Neural cell (in vitro differentiated cells): ENCODE results near the gene HSF5. TPM values are rescaled to one million over a fixed set of nuclear protein-coding genes. Genes with fewer than 3 reads are reported as not detected.

Experiments used
- H2AFZ ChIP-seq: fragments of 200-600, 300-800 bp; sonication (generic), shearing (Covaris generic); 2 replicates; pipeline ENCODE4 v1.6.0; 2014; ENCODE audit warnings: low read depth, mild to moderate bottlenecking, antibody characterized with exemption, low read length, moderate library complexity
- H3F3A ChIP-seq: fragments of 200-600 bp; shearing (Covaris generic); 2 replicates; pipeline ENCODE4 v1.6.1; 2016; ENCODE audit warnings: mild to moderate bottlenecking, moderate library complexity, mixed read lengths, antibody characterized with exemption, low read length; ENCODE audit not compliant: insufficient read depth, poor library complexity, severe bottlenecking
- H3K27ac ChIP-seq: fragments of 200-600, 300-800 bp; sonication (generic), shearing (Covaris generic); 2 replicates; pipeline ENCODE4 v1.5.1; 2014; ENCODE audit warnings: mild to moderate bottlenecking, low read length, moderate library complexity
- H3K27me3 ChIP-seq: fragments of 300-800, 200-600 bp; sonication (generic), shearing (Covaris generic); 2 replicates; pipeline ENCODE4 v1.6.0; 2014; ENCODE audit warnings: mild to moderate bottlenecking, low read depth, low read length, moderate library complexity; ENCODE audit not compliant: insufficient read depth
- H3K36me3 ChIP-seq: fragments of 300-800, 200-600 bp; sonication (generic), shearing (Covaris generic); 2 replicates; pipeline ENCODE4 v1.5.1; 2014; ENCODE audit warnings: mild to moderate bottlenecking, antibody characterized with exemption, low read length, moderate library complexity; ENCODE audit not compliant: insufficient read depth
- H3K4me2 ChIP-seq: fragments of 300-800, 200-600 bp; sonication (generic), shearing (Covaris generic); 2 replicates; pipeline ENCODE4 v1.6.0; 2014; ENCODE audit warnings: mild to moderate bottlenecking, low read length
- H3K4me3 ChIP-seq: fragments of 300-800, 200-600 bp; sonication (generic), shearing (Covaris generic); 2 replicates; pipeline ENCODE4 v1.5.1; 2014; ENCODE audit warnings: mild to moderate bottlenecking, low read length, moderate library complexity
- H3K79me2 ChIP-seq: fragments of 200-600 bp; shearing (Covaris generic); replicated peaks from 2 replicates; pipeline ENCODE4 v1.6.0; 2014; ENCODE audit warnings: mild to moderate bottlenecking, low read length, moderate library complexity; ENCODE audit not compliant: insufficient read depth
- H3K9ac ChIP-seq: fragments of 300-800, 200-600 bp; sonication (generic), shearing (Covaris generic); 2 replicates; pipeline ENCODE4 v1.6.1; 2016; ENCODE audit warnings: mild to moderate bottlenecking, low read length, mixed read lengths
- H3K9me2 ChIP-seq: fragments of 200-600 bp; shearing (Covaris generic); 2 replicates; pipeline ENCODE4 v1.6.1; 2016; ENCODE audit warnings: mild to moderate bottlenecking, low read length, mixed read lengths; ENCODE audit not compliant: insufficient read depth
- H3K9me3 ChIP-seq: fragments of 200-600, 300-800 bp; sonication (generic), shearing (Covaris generic); 2 replicates; pipeline ENCODE4 v1.6.1; 2016; ENCODE audit warnings: mild to moderate bottlenecking, mixed run types, low read length, moderate library complexity, mixed read lengths
- H4K20me1 ChIP-seq: fragments of 200-600 bp; shearing (Covaris generic); 2 replicates; pipeline ENCODE4 v1.6.1; 2016; ENCODE audit warnings: mild to moderate bottlenecking, mixed run types; ENCODE audit not compliant: insufficient read depth
- EP300 ChIP-seq: fragments of 450-650 bp; conservative IDR thresholded peaks from 2 replicates; pipeline ENCODE4 v1.6.1; 2014; ENCODE audit warnings: antibody characterized with exemption, mild to moderate bottlenecking, moderate library complexity; ENCODE audit not compliant: poor library complexity, severe bottlenecking
- EZH2 ChIP-seq: fragments of 200-600, 300-800 bp; shearing (Covaris generic), sonication (generic); IDR thresholded peaks from 2 replicates; pipeline ENCODE4 v1.6.1; 2014; ENCODE audit warnings: antibody characterized with exemption, low read length, borderline replicate concordance, mild to moderate bottlenecking; ENCODE audit not compliant: insufficient read depth, poor library complexity, severe bottlenecking
- MXI1 ChIP-seq: fragments of 450-650 bp; conservative IDR thresholded peaks from 2 replicates; pipeline ENCODE4 v1.6.1; 2014; ENCODE audit warnings: antibody characterized with exemption, mild to moderate bottlenecking; ENCODE audit not compliant: poor library complexity, severe bottlenecking
- POLR2AphosphoS5 ChIP-seq: IDR thresholded peaks from 2 replicates; pipeline ENCODE4 v1.6.1; 2012
- RAD21 ChIP-seq: fragments of 450-650 bp; conservative IDR thresholded peaks from 2 replicates; pipeline ENCODE4 v1.6.1; 2014; ENCODE audit warnings: antibody characterized with exemption, mild to moderate bottlenecking, moderate library complexity
- SMC3 ChIP-seq: fragments of 450-650 bp; conservative IDR thresholded peaks from 2 replicates; pipeline ENCODE4 v1.6.1; 2014; ENCODE audit warnings: antibody characterized with exemption, mild to moderate bottlenecking, moderate library complexity; ENCODE audit not compliant: poor library complexity
- TAF1 ChIP-seq: IDR thresholded peaks from 2 replicates; pipeline ENCODE4 v1.6.1; 2012; ENCODE audit warnings: low read depth
- polyA plus RNA-seq: library from polyadenylated mRNA; depleted of rRNA; stranded (reverse); fragments of >200 nt; gene quantifications from 2 replicates; pipeline ENCODE4 v1.2.3, GENCODE V29; 2014
- TF ChIP-seq, protein P1 (sequence below): fragments of 450-650 bp; IDR thresholded peaks from 2 replicates; pipeline ENCODE4 v1.5.1; 2014; ENCODE audit warnings: antibody characterized with exemption, mild to moderate bottlenecking, moderate library complexity; ENCODE audit not compliant: poor library complexity, severe bottlenecking
- TF ChIP-seq, protein P2 (sequence below): IDR thresholded peaks from 2 replicates; pipeline ENCODE4 v1.6.1; 2012; ENCODE audit warnings: borderline replicate concordance

Gene HSF5
- polyA plus RNA-seq, 1 donor from 2014 or later = 0.21 TPM

DNA sequence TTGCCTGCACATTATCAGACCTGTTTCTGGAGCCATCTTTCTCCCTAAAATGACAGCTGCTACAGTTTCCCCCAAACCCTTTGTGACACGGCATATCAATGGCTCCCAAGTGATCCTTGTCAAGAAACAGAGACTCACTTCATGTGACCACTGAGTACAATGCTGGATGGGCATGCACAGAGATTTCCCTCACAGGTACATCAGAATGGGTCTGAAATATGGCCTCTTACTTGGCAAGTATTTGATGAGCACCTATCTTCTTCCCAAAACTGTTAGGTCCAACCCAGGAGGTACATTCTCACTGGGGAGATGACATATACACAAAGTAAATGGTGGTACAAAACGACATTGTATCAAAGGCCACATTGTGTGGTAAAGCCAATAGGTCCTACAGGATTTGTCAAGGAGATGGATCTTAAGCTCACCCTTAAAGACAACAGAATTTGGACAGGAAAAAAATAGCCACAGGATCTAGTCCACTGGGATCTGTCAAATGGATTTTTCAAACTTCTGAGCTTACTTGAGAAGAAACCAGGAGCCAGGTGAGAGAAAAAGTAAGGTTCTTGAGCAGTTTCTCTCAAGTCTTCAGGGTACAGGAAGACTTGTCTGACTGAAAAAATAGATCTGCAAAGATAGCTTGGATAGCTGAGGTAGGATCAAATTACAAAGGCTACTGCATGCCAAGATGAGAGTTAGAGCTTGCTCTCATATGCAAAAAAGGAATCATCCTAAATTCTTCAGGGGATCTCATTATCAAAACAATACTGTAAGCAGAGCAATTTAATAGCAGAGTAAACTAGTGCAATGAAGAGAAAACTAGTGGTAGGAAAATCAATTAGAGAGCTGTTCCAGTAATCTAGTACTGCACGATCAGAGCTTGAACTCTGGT lies 99.7 kb downstream of the HSF5 start:
- Histone ChIP-seq H3K4me2 (no peak overlapping the region), H3K9me2 (no peaks in the 10 kb centered on the region), H3K9ac (no peak overlapping the region)

DNA sequence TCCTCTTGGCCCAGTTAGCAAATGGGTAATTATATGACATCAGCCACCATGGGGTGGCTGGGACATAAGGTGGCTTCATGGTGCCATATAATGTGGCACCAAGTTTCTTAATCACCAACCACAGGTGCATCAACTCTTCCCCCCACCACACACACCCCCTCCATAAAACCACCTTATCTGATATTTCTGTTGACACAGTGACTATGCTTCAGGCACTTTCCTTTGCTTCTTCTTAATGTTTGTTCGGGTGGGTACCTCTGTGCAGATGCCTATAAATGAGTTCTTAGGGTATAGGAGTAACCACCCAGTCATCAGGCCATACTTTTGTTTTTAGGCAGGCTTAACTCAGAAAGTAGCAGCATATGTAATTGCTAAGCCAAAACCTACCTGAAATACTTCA lies 100.4 kb downstream of the HSF5 start:
- Histone ChIP-seq H3K36me3 (no peaks in the 10 kb centered on the region), H3K27ac (no peak overlapping the region), H3K4me2 (no peak overlapping the region), H3K9me3 (no peaks in the 10 kb centered on the region), H3K79me2 (no peaks in the 10 kb centered on the region), H2AFZ (no peak overlapping the region), H3K4me3 (no peak overlapping the region), H3K9ac (no peak overlapping the region), H3F3A (no peaks in the 10 kb centered on the region), H3K9me2 (no peaks in the 10 kb centered on the region), H3K27me3 (no peaks in the 10 kb centered on the region), H4K20me1 (no peaks in the 10 kb centered on the region)
- TF ChIP-seq TAF1 = no peak

More for the DNA sequence above, 99.7 kb downstream of the HSF5 start:
- Histone ChIP-seq H3F3A (no peaks in the 10 kb centered on the region), H3K4me3 (no peak overlapping the region), H4K20me1 (no peaks in the 10 kb centered on the region), H3K27ac (no peak overlapping the region), H3K27me3 (no peaks in the 10 kb centered on the region), H2AFZ (no peak overlapping the region), H3K79me2 (no peaks in the 10 kb centered on the region), H3K9me3 (no peaks in the 10 kb centered on the region), H3K36me3 (no peaks in the 10 kb centered on the region)
- TF ChIP-seq MXI1 = no peak
- TF ChIP-seq EZH2 = no peak
- no peak for TF ChIP-seq EP300
- TF ChIP-seq RAD21 = no peak
- TF ChIP-seq TAF1 = no peak
- TF ChIP-seq, protein P1, sequence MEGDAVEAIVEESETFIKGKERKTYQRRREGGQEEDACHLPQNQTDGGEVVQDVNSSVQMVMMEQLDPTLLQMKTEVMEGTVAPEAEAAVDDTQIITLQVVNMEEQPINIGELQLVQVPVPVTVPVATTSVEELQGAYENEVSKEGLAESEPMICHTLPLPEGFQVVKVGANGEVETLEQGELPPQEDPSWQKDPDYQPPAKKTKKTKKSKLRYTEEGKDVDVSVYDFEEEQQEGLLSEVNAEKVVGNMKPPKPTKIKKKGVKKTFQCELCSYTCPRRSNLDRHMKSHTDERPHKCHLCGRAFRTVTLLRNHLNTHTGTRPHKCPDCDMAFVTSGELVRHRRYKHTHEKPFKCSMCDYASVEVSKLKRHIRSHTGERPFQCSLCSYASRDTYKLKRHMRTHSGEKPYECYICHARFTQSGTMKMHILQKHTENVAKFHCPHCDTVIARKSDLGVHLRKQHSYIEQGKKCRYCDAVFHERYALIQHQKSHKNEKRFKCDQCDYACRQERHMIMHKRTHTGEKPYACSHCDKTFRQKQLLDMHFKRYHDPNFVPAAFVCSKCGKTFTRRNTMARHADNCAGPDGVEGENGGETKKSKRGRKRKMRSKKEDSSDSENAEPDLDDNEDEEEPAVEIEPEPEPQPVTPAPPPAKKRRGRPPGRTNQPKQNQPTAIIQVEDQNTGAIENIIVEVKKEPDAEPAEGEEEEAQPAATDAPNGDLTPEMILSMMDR = no peak
- TF ChIP-seq, protein P2, sequence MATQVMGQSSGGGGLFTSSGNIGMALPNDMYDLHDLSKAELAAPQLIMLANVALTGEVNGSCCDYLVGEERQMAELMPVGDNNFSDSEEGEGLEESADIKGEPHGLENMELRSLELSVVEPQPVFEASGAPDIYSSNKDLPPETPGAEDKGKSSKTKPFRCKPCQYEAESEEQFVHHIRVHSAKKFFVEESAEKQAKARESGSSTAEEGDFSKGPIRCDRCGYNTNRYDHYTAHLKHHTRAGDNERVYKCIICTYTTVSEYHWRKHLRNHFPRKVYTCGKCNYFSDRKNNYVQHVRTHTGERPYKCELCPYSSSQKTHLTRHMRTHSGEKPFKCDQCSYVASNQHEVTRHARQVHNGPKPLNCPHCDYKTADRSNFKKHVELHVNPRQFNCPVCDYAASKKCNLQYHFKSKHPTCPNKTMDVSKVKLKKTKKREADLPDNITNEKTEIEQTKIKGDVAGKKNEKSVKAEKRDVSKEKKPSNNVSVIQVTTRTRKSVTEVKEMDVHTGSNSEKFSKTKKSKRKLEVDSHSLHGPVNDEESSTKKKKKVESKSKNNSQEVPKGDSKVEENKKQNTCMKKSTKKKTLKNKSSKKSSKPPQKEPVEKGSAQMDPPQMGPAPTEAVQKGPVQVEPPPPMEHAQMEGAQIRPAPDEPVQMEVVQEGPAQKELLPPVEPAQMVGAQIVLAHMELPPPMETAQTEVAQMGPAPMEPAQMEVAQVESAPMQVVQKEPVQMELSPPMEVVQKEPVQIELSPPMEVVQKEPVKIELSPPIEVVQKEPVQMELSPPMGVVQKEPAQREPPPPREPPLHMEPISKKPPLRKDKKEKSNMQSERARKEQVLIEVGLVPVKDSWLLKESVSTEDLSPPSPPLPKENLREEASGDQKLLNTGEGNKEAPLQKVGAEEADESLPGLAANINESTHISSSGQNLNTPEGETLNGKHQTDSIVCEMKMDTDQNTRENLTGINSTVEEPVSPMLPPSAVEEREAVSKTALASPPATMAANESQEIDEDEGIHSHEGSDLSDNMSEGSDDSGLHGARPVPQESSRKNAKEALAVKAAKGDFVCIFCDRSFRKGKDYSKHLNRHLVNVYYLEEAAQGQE = no peak
- no peak for TF ChIP-seq POLR2AphosphoS5
- TF ChIP-seq SMC3 = no peak
